GM12878 (cell line): ENCODE results near the gene TCERG1L. TPM values are rescaled to one million over a fixed set of nuclear protein-coding genes. Genes with fewer than 3 reads are reported as not detected.

Experiments used
- ATAC-seq: fragments of 200-7000 bp; cut with Tn5 transposase; 3 replicates; pipeline ENCODE4 v1.9.1; 2020; ENCODE audit warnings: mild to moderate bottlenecking, moderate library complexity
- BruUV-seq: library from RNA; stranded (reverse); fragments of 400-500 nt; replicated peaks from 2 replicates; lab custom pipeline; 2021; lab: Mats Ljungman, UMichigan
- CTCF ChIA-PET: fragments of 300-600 bp; sonication (Branson Sonifier 250); formaldehyde crosslinking; extraction: SDS; loops from one replicate; lab custom pipeline; 2021; ENCODE audit warnings: inconsistent platforms; lab: Yijun Ruan, JAX
- POLR2A ChIA-PET: fragments of 350-600 bp; formaldehyde crosslinking; extraction: SDS; loops from one replicate; lab custom pipeline; 2021; ENCODE audit warnings: inconsistent platforms; lab: Charles Lee
- RAD21 ChIA-PET: fragments of 300-600 bp; sonication (Branson Sonifier 250); formaldehyde crosslinking; loops from one replicate; lab custom pipeline; 2023; ENCODE audit warnings: antibody characterized with exemption; ENCODE audit not compliant: unreplicated experiment; lab: Charles Lee
- SMC1A ChIA-PET: fragments of 300-600 bp; sonication (Branson Sonifier 250); formaldehyde crosslinking; loops from one replicate; lab custom pipeline; 2023; ENCODE audit not compliant: unreplicated experiment, uncharacterized antibody; lab: Charles Lee
- DNase-seq: peaks from one replicate; pipeline ENCODE4 v3.0.0-alpha.2; 2011; ENCODE audit warnings: low read depth, low spot score
- FAIRE-seq: peaks from 3 replicates; lab custom pipeline; 2011; peaks lifted over from hg19 to GRCh38; lab: Jason Lieb, UNC
- H2AFZ ChIP-seq: 2 replicates; pipeline ENCODE4 v1.6.0; 2011; ENCODE audit warnings: low read depth, low read length, control low read depth; ENCODE audit not compliant: control insufficient read depth
- H3K27ac ChIP-seq: 2 replicates; pipeline ENCODE4 v1.5.1; 2011; ENCODE audit warnings: control low read depth; ENCODE audit not compliant: control insufficient read depth, insufficient read depth
- H3K27me3 ChIP-seq, 2 experiments: replicated peaks in 1 of 2; 2 replicates each; pipeline versions ENCODE4 v1.6.0 to v1.6.1; 2011; ENCODE audit warnings: low read length in 1 of 2; ENCODE audit not compliant: control insufficient read depth in 2 of 2, insufficient read depth in 2 of 2
- H3K36me3 ChIP-seq, 2 experiments: 2 replicates each; pipeline ENCODE4 v1.5.1; 2011; ENCODE audit warnings: low read length in 1 of 2; ENCODE audit not compliant: control insufficient read depth in 2 of 2, insufficient read depth in 2 of 2
- H3K4me1 ChIP-seq: 2 replicates; pipeline ENCODE4 v1.6.1; 2011; ENCODE audit warnings: mild to moderate bottlenecking, low read length, moderate library complexity, mixed read lengths; ENCODE audit not compliant: control insufficient read depth, insufficient read depth
- H3K4me2 ChIP-seq: 2 replicates; pipeline ENCODE4 v1.6.0; 2011; ENCODE audit warnings: control low read depth; ENCODE audit not compliant: control insufficient read depth, insufficient read depth
- H3K4me3 ChIP-seq: fragments of 200-600 bp; sonication (generic); 2 replicates; pipeline ENCODE4 v1.5.1; 2016
- H3K79me2 ChIP-seq: 2 replicates; pipeline ENCODE4 v1.6.0; 2011; ENCODE audit warnings: low read length; ENCODE audit not compliant: control insufficient read depth, insufficient read depth
- H3K9ac ChIP-seq: 2 replicates; pipeline ENCODE4 v1.8.0; 2011; ENCODE audit warnings: low read length, control low read depth, mixed read lengths; ENCODE audit not compliant: control insufficient read depth, insufficient read depth
- H3K9me3 ChIP-seq: replicated peaks from 3 replicates; pipeline ENCODE4 v1.5.1; 2011; ENCODE audit warnings: mild to moderate bottlenecking, low read length; ENCODE audit not compliant: control insufficient read depth, insufficient read depth
- H4K20me1 ChIP-seq: 2 replicates; pipeline ENCODE4 v1.6.0; 2011; ENCODE audit not compliant: control insufficient read depth, insufficient read depth
- ATF7 ChIP-seq: fragments of 450-650 bp; IDR thresholded peaks from 2 replicates; pipeline ENCODE4 v1.6.1; 2016; ENCODE audit warnings: low read depth, mild to moderate bottlenecking
- BRCA1 ChIP-seq: IDR thresholded peaks from 2 replicates; pipeline ENCODE4 v1.6.1; 2011; ENCODE audit warnings: low read depth, low read length, improper control_type of control experiment
- CBX3 ChIP-seq: fragments of 200-600 bp; sonication (generic); IDR thresholded peaks from 2 replicates; pipeline ENCODE4 v1.6.1; 2016; ENCODE audit warnings: low read depth, borderline replicate concordance
- CBX5 ChIP-seq: sonication (generic); IDR thresholded peaks from 2 replicates; pipeline ENCODE4 v1.6.1; 2016; ENCODE audit warnings: low read depth, moderate library complexity, mild to moderate bottlenecking, inconsistent platforms
- CEBPZ ChIP-seq: fragments of 150-350 bp; IDR thresholded peaks from 2 replicates; pipeline ENCODE4 v1.6.1; 2016; ENCODE audit warnings: low read depth, low read length
- CUX1 ChIP-seq: IDR thresholded peaks from 2 replicates; pipeline ENCODE4 v1.6.1; 2012; ENCODE audit warnings: improper control_type of control experiment, low read depth, low read length; ENCODE audit not compliant: insufficient replicate concordance
- EED ChIP-seq: sonication (generic); IDR thresholded peaks from 2 replicates; pipeline ENCODE4 v1.6.1; 2016; ENCODE audit warnings: antibody characterized with exemption, low read depth
- ESRRA ChIP-seq: IDR thresholded peaks from 2 replicates; pipeline ENCODE4 v1.6.1; 2012; ENCODE audit warnings: mild to moderate bottlenecking, low read length, improper control_type of control experiment
- MYB ChIP-seq: fragments of 150-350 bp; IDR thresholded peaks from 2 replicates; pipeline ENCODE4 v1.6.1; 2014; ENCODE audit warnings: mild to moderate bottlenecking, low read depth, low read length, borderline replicate concordance
- MYC ChIP-seq: IDR thresholded peaks from 2 replicates; pipeline ENCODE4 v1.6.1; 2011; ENCODE audit warnings: mild to moderate bottlenecking, low read length, moderate library complexity, inconsistent platforms; ENCODE audit not compliant: insufficient read depth, insufficient replicate concordance, insufficient read length, severe bottlenecking
- PML ChIP-seq: IDR thresholded peaks from 2 replicates; pipeline ENCODE4 v1.6.1; 2012; ENCODE audit warnings: low read length, inconsistent platforms
- RUNX3 ChIP-seq: IDR thresholded peaks from 2 replicates; pipeline ENCODE4 v1.6.1; 2012; ENCODE audit warnings: low read length, inconsistent platforms
- ZNF274 ChIP-seq: IDR thresholded peaks from one replicate; pipeline ENCODE4 v1.8.0; 2011; ENCODE audit not compliant: insufficient read length, insufficient read depth
- WGBS: methylation state at CpG from one replicate; pipeline ENCODE4 v1.1.6; 2016; ENCODE audit warnings: low lambda C conversion rate; ENCODE audit not compliant: insufficient replicate concordance, insufficient coverage; ENCODE audit errors: missing lambda C conversion rate; 5-methylcytosine and 5-hydroxymethylcytosine counted together
- in situ Hi-C: fragments of 300-500 bp; cut with MboI; formaldehyde crosslinking; loops from 9 replicates; pipeline ENCODE4 v1.14.3; 2018; ENCODE audit warnings: mixed read lengths
- intact Hi-C: fragments of 100-400 bp; cut with micrococcal nuclease; formaldehyde crosslinking; loops from one replicate; pipeline ENCODE4 v1.14.2; 2022; ENCODE audit not compliant: unreplicated experiment
- polyA plus RNA-seq, 11 experiments: library from polyadenylated mRNA; depleted of rRNA in 4 of 11; unstranded in 6 of 11; stranded (reverse) in 5 of 11; fragments of >200 nt; fragmentation: Nextera tagmentation in 4 of 11; fragmentation: Illumina TruSeq in 1 of 11; extraction: Ambion mirVana in 4 of 11; extraction: Trizol in 1 of 11; gene quantifications; 1 replicate in 1 of 11; 2 replicates in 10 of 11; pipeline versions ENCODE4 v1.2.1 to v1.2.3, GENCODE V29; 2011 to 2016; ENCODE audit warnings: inconsistent platforms in 2 of 11, missing spikeins in 2 of 11, low read depth in 1 of 11
- total RNA-seq, 4 experiments: library from RNA; depleted of rRNA in 3 of 4; stranded (reverse); fragments of >200 nt in 3 of 4; fragmentation: Illumina TruSeq in 1 of 4; extraction: Trizol in 1 of 4; gene quantifications; 2 replicates each; pipeline versions ENCODE4 v1.2.1 to v1.2.3, GENCODE V29; 2013 to 2021

Gene TCERG1L
- total and polyA plus RNA-seq, 10 of the 15 experiments (the other 5 are each of a cell fraction or from before 2014, with no cell fraction given): not detected

GRCh38 chr10:131132681-131133080 is 178.8 kb downstream of the TCERG1L start (continued):
- no peak for TF ChIP-seq CEBPZ

- Histone ChIP-seq H3K27me3 (no peaks in the 10 kb centered on the region), H3K4me2 (no peak overlapping the region)
- TF ChIP-seq ATF7: no peak
- TF ChIP-seq ESRRA: no peak
- TF ChIP-seq CUX1: no peak
- TF ChIP-seq CBX3: no peak
- no peak for TF ChIP-seq MYB
- TF ChIP-seq MYC: no peak
- TF ChIP-seq RUNX3: no peak
- TF ChIP-seq EED: no peak
- TF ChIP-seq ZNF274: no peak
- no peak for TF ChIP-seq BRCA1
- TF ChIP-seq CBX5: no peak
- TF ChIP-seq PML: no peak
These were observed 179.6 kb downstream of the TCERG1L start for GRCh38 chr10:131131726-131132591.

More at GRCh38 chr10:131131726-131132591, 179.6 kb downstream of the TCERG1L start:
- POLR2A ChIA-PET: no interaction called here
- SMC1A ChIA-PET: no interaction called here
- FAIRE-seq (no peak), DNase-seq (no peak), ATAC-seq (no peak)
- in situ Hi-C loops: no loop called here
- H3K4me3 ChIP-seq: no peak overlapping the region
- H3K9ac ChIP-seq: no peak overlapping the region
- RAD21 ChIA-PET: no interaction called here
- H2AFZ ChIP-seq: no peak overlapping the region
- H3K27ac ChIP-seq: no peak overlapping the region
- no peaks in the 10 kb centered on the region; the same call in 2 of the 3 replicates for H3K9me3 ChIP-seq
- H3K36me3 ChIP-seq: no peaks in the 10 kb centered on the region
- BruUV-seq: no TSS peak
- CTCF ChIA-PET: no interaction called here
- H3K4me1 ChIP-seq: no peaks in the 10 kb centered on the region
- H4K20me1 ChIP-seq: no peaks in the 10 kb centered on the region
- 23% methylated on average over 25 of the region's 25 CpGs for WGBS
- H3K79me2 ChIP-seq: no peaks in the 10 kb centered on the region
- intact Hi-C loops: no loop called here
